Keratinocyte (primary cell): ENCODE measurements around the gene DAPK1.

Experiments
- CTCF ChIP-seq, 3 experiments: IDR thresholded peaks in 1 of 3; conservative IDR thresholded peaks in 1 of 3; optimal IDR thresholded peaks in 1 of 3; 2 replicates in 2 of 3; 3 replicates in 1 of 3; pipeline versions ENCODE3 to v1.5.1; 2011; ENCODE audit warnings: low read length in 3 of 3, mild to moderate bottlenecking in 3 of 3, moderate library complexity in 2 of 3, control low read depth in 1 of 3, inconsistent platforms in 1 of 3; ENCODE audit not compliant: insufficient read depth in 2 of 3; ENCODE audit errors: extremely low read depth in 1 of 3
- EZH2 ChIP-seq: IDR thresholded peaks from one replicate; pipeline ENCODE4 v1.6.1; 2012; ENCODE audit warnings: inconsistent platforms, mild to moderate bottlenecking, low read length, moderate library complexity

DNA sequence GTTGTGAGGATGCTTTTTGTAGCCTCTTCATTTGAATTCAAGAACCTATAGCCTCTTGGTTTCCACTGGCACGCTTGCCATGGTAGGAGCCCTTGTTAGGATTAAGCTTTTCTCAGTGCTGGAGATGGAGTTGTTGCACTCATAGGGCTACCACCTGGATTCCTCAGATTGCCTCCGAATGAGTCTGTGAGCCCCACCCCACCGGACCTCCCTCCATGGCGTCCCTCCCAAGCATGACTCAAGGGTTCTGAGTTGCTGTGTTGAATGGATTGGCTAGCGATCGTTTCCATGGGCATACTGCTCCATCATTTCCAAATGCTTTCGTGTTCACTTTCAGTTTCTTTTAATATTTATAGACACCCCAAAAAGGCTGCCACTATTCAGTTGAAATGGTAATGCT is 69.9 kb downstream of the DAPK1 start:
- TF ChIP-seq CTCF (optimal IDR thresholded peaks at IDR 0.05 in 1 of 3, IDR thresholded peaks at IDR 0.05 in 1 of 3, conservative IDR thresholded peaks at IDR 0.05 in 1 of 3; ENCODE audit: extremely low read depth in 1 of 3, insufficient read depth in 2 of 3, low read length in 3 of 3), result no peak
- no peak for TF ChIP-seq EZH2
